ENCODE data around the gene HENMT1.
"Not testable (repeated sequence)": the region's sequence is repeated elsewhere in the genome, so short reads cannot be mapped to it uniquely, and the experiment has no call there.

The HENMT1 gene

GRCh38 chr1:108670131-108670773 is 9.4 kb upstream of the HENMT1 start:
- DNase-seq = no peak

GRCh38 chr1:108669679-108670078 is 8.8 kb upstream of the HENMT1 start:
- no peak for DNase-seq

- DNase-seq = no peak
These were observed 7.9 kb upstream of the HENMT1 start for GRCh38 chr1:108668777-108669176.

- not testable (repeated sequence) for DNase-seq
These were observed 6.5 kb upstream of the HENMT1 start for GRCh38 chr1:108667422-108667821.

GRCh38 chr1:108665771-108666170 is 4.9 kb upstream of the HENMT1 start:
- DNase-seq = no peak

- no peak for DNase-seq
These were observed 4.2 kb upstream of the HENMT1 start for GRCh38 chr1:108665067-108665466.

- DNase-seq = no peak
These were observed 3.6 kb upstream of the HENMT1 start for GRCh38 chr1:108664481-108664880.

GRCh38 chr1:108663074-108663473 is 2.2 kb upstream of the HENMT1 start:
- no peak for DNase-seq

GRCh38 chr1:108657356-108658080 is 3.4 kb downstream of the HENMT1 start:
- DNase-seq = no peak

GRCh38 chr1:108653431-108654105 is 7.3 kb downstream of the HENMT1 start:
- no peak for DNase-seq

GRCh38 chr1:108646648-108647269 is 14.1 kb downstream of the HENMT1 start:
- peak; percentile 75 for DNase-seq

GRCh38 chr1:108646265-108646647 is 14.6 kb downstream of the HENMT1 start:
- no peak for DNase-seq

- no peak for DNase-seq
These were observed 15.2 kb downstream of the HENMT1 start for GRCh38 chr1:108645564-108646184.

GRCh38 chr1:108644984-108645383 is 15.9 kb downstream of the HENMT1 start:
- DNase-seq = peak; percentile 41

- peak; percentile 47 for DNase-seq
These were observed 17.2 kb downstream of the HENMT1 start for GRCh38 chr1:108643492-108644335.

GRCh38 chr1:108640863-108641262 is 20.0 kb downstream of the HENMT1 start:
- not testable (repeated sequence) for DNase-seq

- DNase-seq = peak; percentile 24
These were observed 20.9 kb downstream of the HENMT1 start for GRCh38 chr1:108639899-108640560.

- no peak for DNase-seq
These were observed 24.0 kb downstream of the HENMT1 start for GRCh38 chr1:108636876-108637275.

GRCh38 chr1:108634521-108634920 is 26.4 kb downstream of the HENMT1 start:
- no peak for DNase-seq

- DNase-seq = no peak
These were observed 32.2 kb downstream of the HENMT1 start for GRCh38 chr1:108628665-108629064.

GRCh38 chr1:108627951-108628350 is 32.9 kb downstream of the HENMT1 start:
- DNase-seq = no peak

GRCh38 chr1:108627256-108627655 is 33.6 kb downstream of the HENMT1 start:
- no peak for DNase-seq

Measured in activated CD4-positive, alpha-beta T cell treated with anti-CD3 and anti-CD28 coated beads, Interleukin-2, amount 50 U/mL, for 1 hour (primary cell).